Measurements from ENCODE around the gene VPS13C.

DNA sequence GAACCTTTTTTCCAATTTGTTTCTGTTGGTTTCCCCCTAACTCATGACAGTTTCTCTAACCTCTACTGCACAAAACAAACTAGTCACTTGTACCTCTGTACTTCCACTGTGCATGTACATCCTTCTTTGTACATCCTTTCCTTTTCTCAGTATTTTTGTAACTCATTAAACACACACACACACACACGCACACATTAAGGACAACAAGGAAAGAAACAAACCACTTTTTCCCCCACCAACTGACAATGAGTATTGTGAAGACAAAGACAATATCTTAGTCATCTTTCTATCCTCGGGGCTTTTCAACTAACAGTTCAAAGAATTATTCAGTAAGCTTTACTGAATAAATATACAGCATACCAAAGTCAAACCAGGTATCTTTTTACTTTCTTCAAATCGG, 170.5 kb downstream of the VPS13C start:
- TF ChIP-seq, protein P1, sequence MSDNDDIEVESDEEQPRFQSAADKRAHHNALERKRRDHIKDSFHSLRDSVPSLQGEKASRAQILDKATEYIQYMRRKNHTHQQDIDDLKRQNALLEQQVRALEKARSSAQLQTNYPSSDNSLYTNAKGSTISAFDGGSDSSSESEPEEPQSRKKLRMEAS (IDR thresholded peaks at IDR 0.05) = no peak
- TF ChIP-seq, protein P2, sequence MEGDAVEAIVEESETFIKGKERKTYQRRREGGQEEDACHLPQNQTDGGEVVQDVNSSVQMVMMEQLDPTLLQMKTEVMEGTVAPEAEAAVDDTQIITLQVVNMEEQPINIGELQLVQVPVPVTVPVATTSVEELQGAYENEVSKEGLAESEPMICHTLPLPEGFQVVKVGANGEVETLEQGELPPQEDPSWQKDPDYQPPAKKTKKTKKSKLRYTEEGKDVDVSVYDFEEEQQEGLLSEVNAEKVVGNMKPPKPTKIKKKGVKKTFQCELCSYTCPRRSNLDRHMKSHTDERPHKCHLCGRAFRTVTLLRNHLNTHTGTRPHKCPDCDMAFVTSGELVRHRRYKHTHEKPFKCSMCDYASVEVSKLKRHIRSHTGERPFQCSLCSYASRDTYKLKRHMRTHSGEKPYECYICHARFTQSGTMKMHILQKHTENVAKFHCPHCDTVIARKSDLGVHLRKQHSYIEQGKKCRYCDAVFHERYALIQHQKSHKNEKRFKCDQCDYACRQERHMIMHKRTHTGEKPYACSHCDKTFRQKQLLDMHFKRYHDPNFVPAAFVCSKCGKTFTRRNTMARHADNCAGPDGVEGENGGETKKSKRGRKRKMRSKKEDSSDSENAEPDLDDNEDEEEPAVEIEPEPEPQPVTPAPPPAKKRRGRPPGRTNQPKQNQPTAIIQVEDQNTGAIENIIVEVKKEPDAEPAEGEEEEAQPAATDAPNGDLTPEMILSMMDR (IDR thresholded peaks at IDR 0.05 in 2 of 3, conservative IDR thresholded peaks at IDR 0.05 in 1 of 3; ENCODE audit: borderline replicate concordance in 1 of 3, insufficient read depth in 1 of 3, low read depth in 2 of 3, low read length in 2 of 3) = no peak
- TF ChIP-seq ZFX (IDR thresholded peaks at IDR 0.05) = no peak
- no peak for TF ChIP-seq POLR2A (IDR thresholded peaks at IDR 0.05; ENCODE audit: borderline replicate concordance, extremely low read depth, insufficient read depth, insufficient read length)
- TF ChIP-seq SP1 (IDR thresholded peaks at IDR 0.05; ENCODE audit: low read depth) = no peak
- TF ChIP-seq TCF7L2 (IDR thresholded peaks at IDR 0.05; ENCODE audit: borderline replicate concordance, extremely low read depth, insufficient read depth, insufficient read length) = no peak
- no peak for TF ChIP-seq POLR2AphosphoS5 (IDR thresholded peaks at IDR 0.05; ENCODE audit: low read depth, low read length)
- TF ChIP-seq SRF (IDR thresholded peaks at IDR 0.05; ENCODE audit: low read depth) = no peak
- TF ChIP-seq CBX3 (IDR thresholded peaks at IDR 0.05; ENCODE audit: low read depth) = no peak
